Central memory CD8-positive, alpha-beta T cell (primary cell): ENCODE results near the gene HSPA12A.

ENCODE experiments used
- ATAC-seq: fragments of 150-1000 bp; cut with Tn5 transposase; replicated peaks from 2 replicates; pipeline ENCODE4 v1.10.0; 2022; ENCODE audit warnings: mild to moderate bottlenecking, moderate FRiP score, moderate number of reproducible peaks; ENCODE audit not compliant: poor library complexity, severe bottlenecking; ENCODE audit errors: extremely low read depth
- DNase-seq, 2 donors: peaks; one replicate each; pipeline ENCODE4 v3.0.0; 2021; ENCODE audit warnings: low spot score in 2 of 2
- H3K27ac Mint-ChIP-seq: one replicate; pipeline ENCODE4 v1.8.0; 2022; ENCODE audit warnings: low read depth, mild to moderate bottlenecking, moderate library complexity, mixed read lengths
- H3K27me3 Mint-ChIP-seq: one replicate; pipeline ENCODE4 v1.8.0; 2022; ENCODE audit warnings: mixed read lengths
- H3K36me3 Mint-ChIP-seq: one replicate; pipeline ENCODE4 v1.8.0; 2022; ENCODE audit warnings: mild to moderate bottlenecking, moderate library complexity, mixed read lengths; ENCODE audit not compliant: insufficient read depth
- H3K4me1 Mint-ChIP-seq: one replicate; pipeline ENCODE4 v1.8.0; 2022; ENCODE audit warnings: mixed read lengths
- H3K4me3 Mint-ChIP-seq: one replicate; pipeline ENCODE4 v1.8.0; 2022; ENCODE audit warnings: mild to moderate bottlenecking, moderate library complexity, mixed read lengths
- H3K9me3 Mint-ChIP-seq: one replicate; pipeline ENCODE4 v1.8.0; 2022; ENCODE audit warnings: mixed read lengths

Gene HSPA12A

GRCh38 chr10:116672891-116673290 lies 69.5 kb downstream of the HSPA12A start:
- Mint-ChIP-seq H3K27me3 (peaks cover 7% of the 10 kb centered on the region), H3K9me3 (no peaks in the 10 kb centered on the region), H3K27ac (no peak overlapping the region)

GRCh38 chr10:116671274-116671926 lies 71.0 kb downstream of the HSPA12A start:
- DNase-seq (no peak), ATAC-seq (no peak)
- Mint-ChIP-seq H3K27ac (no peak overlapping the region), H3K9me3 (no peaks in the 10 kb centered on the region), H3K27me3 (peaks cover 7% of the 10 kb centered on the region), H3K4me1 (no peaks in the 10 kb centered on the region), H3K4me3 (no peak overlapping the region), H3K36me3 (no peaks in the 10 kb centered on the region)

More at GRCh38 chr10:116672891-116673290, 69.5 kb downstream of the HSPA12A start:
- ATAC-seq (no peak), DNase-seq (no peak)
- Mint-ChIP-seq H3K4me3 (no peak overlapping the region), H3K4me1 (no peaks in the 10 kb centered on the region), H3K36me3 (no peaks in the 10 kb centered on the region)

GRCh38 chr10:116670706-116671105 lies 71.7 kb downstream of the HSPA12A start:
- Mint-ChIP-seq H3K36me3 (no peaks in the 10 kb centered on the region), H3K27ac (no peak overlapping the region), H3K27me3 (peaks cover 7% of the 10 kb centered on the region), H3K9me3 (no peaks in the 10 kb centered on the region), H3K4me1 (no peaks in the 10 kb centered on the region), H3K4me3 (no peak overlapping the region)
- DNase-seq (no peak), ATAC-seq (no peak)

- ATAC-seq (no peak), DNase-seq (no peak)
- H3K36me3 Mint-ChIP-seq = no peaks in the 10 kb centered on the region
- no peak overlapping the region for H3K27ac Mint-ChIP-seq
- peaks cover 7% of the 10 kb centered on the region for H3K27me3 Mint-ChIP-seq
- no peaks in the 10 kb centered on the region for H3K9me3 Mint-ChIP-seq
- H3K4me1 Mint-ChIP-seq = no peaks in the 10 kb centered on the region
- H3K4me3 Mint-ChIP-seq = no peak overlapping the region
Measured at GRCh38 chr10:116669832-116670644, 72.3 kb downstream of the HSPA12A start.

- Mint-ChIP-seq H3K36me3 (no peaks in the 10 kb centered on the region), H3K4me3 (no peak overlapping the region), H3K27ac (no peak overlapping the region), H3K27me3 (peaks cover 7% of the 10 kb centered on the region), H3K4me1 (no peaks in the 10 kb centered on the region), H3K9me3 (no peaks in the 10 kb centered on the region)
- DNase-seq = no peak
- no peak for ATAC-seq
Measured at GRCh38 chr10:116669080-116669479, 73.3 kb downstream of the HSPA12A start.

GRCh38 chr10:116668446-116668845 lies 73.9 kb downstream of the HSPA12A start:
- H3K27ac Mint-ChIP-seq = no peak overlapping the region
- peaks cover 7% of the 10 kb centered on the region for H3K27me3 Mint-ChIP-seq
- ATAC-seq (no peak), DNase-seq (no peak)
- no peaks in the 10 kb centered on the region for H3K9me3 Mint-ChIP-seq
- H3K4me3 Mint-ChIP-seq = no peak overlapping the region
- H3K4me1 Mint-ChIP-seq = no peaks in the 10 kb centered on the region
- no peaks in the 10 kb centered on the region for H3K36me3 Mint-ChIP-seq

GRCh38 chr10:116668018-116668417 lies 74.3 kb downstream of the HSPA12A start:
- H3K4me1 Mint-ChIP-seq = no peaks in the 10 kb centered on the region
- H3K27ac Mint-ChIP-seq = no peak overlapping the region
- ATAC-seq = no peak
- peaks cover 7% of the 10 kb centered on the region for H3K27me3 Mint-ChIP-seq
- no peaks in the 10 kb centered on the region for H3K36me3 Mint-ChIP-seq
- no peaks in the 10 kb centered on the region for H3K9me3 Mint-ChIP-seq
- no peak for DNase-seq
- H3K4me3 Mint-ChIP-seq = no peak overlapping the region

- Mint-ChIP-seq H3K9me3 (no peaks in the 10 kb centered on the region), H3K4me3 (no peak overlapping the region), H3K4me1 (no peaks in the 10 kb centered on the region), H3K27me3 (peaks cover 7% of the 10 kb centered on the region), H3K27ac (no peak overlapping the region), H3K36me3 (no peaks in the 10 kb centered on the region)
- no peak for DNase-seq
- no peak for ATAC-seq
Measured at GRCh38 chr10:116667484-116667883, 74.9 kb downstream of the HSPA12A start.

- H3K36me3 Mint-ChIP-seq = no peaks in the 10 kb centered on the region
- H3K4me1 Mint-ChIP-seq = no peaks in the 10 kb centered on the region
- H3K27ac Mint-ChIP-seq = no peak overlapping the region
- ATAC-seq = no peak
- peaks cover 3% of the 10 kb centered on the region for H3K27me3 Mint-ChIP-seq
- no peak for DNase-seq
- H3K4me3 Mint-ChIP-seq = no peak overlapping the region
- no peaks in the 10 kb centered on the region for H3K9me3 Mint-ChIP-seq
Measured at GRCh38 chr10:116665541-116666125, 76.7 kb downstream of the HSPA12A start.

GRCh38 chr10:116664631-116665030 lies 77.7 kb downstream of the HSPA12A start:
- Mint-ChIP-seq H3K27me3 (no peaks in the 10 kb centered on the region), H3K4me3 (no peak overlapping the region)
- DNase-seq = no peak

GRCh38 chr10:116663342-116663741 lies 79.0 kb downstream of the HSPA12A start:
- no peaks in the 10 kb centered on the region for H3K4me1 Mint-ChIP-seq
- H3K36me3 Mint-ChIP-seq = no peaks in the 10 kb centered on the region
- H3K27me3 Mint-ChIP-seq = no peaks in the 10 kb centered on the region
- no peaks in the 10 kb centered on the region for H3K9me3 Mint-ChIP-seq
- no peak overlapping the region for H3K27ac Mint-ChIP-seq
- ATAC-seq (no peak), DNase-seq (no peak)
- H3K4me3 Mint-ChIP-seq = no peak overlapping the region

More at GRCh38 chr10:116664631-116665030, 77.7 kb downstream of the HSPA12A start:
- ATAC-seq = no peak
- Mint-ChIP-seq H3K27ac (no peak overlapping the region), H3K4me1 (no peaks in the 10 kb centered on the region), H3K36me3 (no peaks in the 10 kb centered on the region), H3K9me3 (no peaks in the 10 kb centered on the region)

- no peak for DNase-seq
- Mint-ChIP-seq H3K36me3 (peaks cover 1% of the 10 kb centered on the region), H3K4me3 (no peak overlapping the region), H3K4me1 (no peaks in the 10 kb centered on the region), H3K27me3 (peaks cover 1% of the 10 kb centered on the region), H3K9me3 (no peaks in the 10 kb centered on the region), H3K27ac (no peak overlapping the region)
- ATAC-seq = no peak
Measured at GRCh38 chr10:116660860-116661259, 81.5 kb downstream of the HSPA12A start.
